Upper lobe of left lung (tissue), 4 donors: ENCODE data around the gene SERPINB2.

Source experiments
- CTCF ChIP-seq, 6 experiments: fragments of 450-650 bp in 4 of 6; fragments of 200-600 bp in 2 of 6; sonication (generic) in 2 of 6; IDR thresholded peaks; one replicate each; pipeline ENCODE4 v1.5.1; 2016 to 2019; ENCODE audit warnings: antibody characterized with exemption in 6 of 6
- EP300 ChIP-seq, 4 donors: sonication (generic); formaldehyde crosslinking; IDR thresholded peaks; one replicate each; pipeline ENCODE4 v1.5.1; 2017; ENCODE audit warnings: antibody characterized with exemption in 4 of 4, control low read depth in 2 of 4
- POLR2A ChIP-seq, 4 donors: fragments of 450-650 bp; IDR thresholded peaks; one replicate each; pipeline ENCODE4 v1.5.1; 2016 to 2017; ENCODE audit warnings: antibody characterized with exemption in 4 of 4, mild to moderate bottlenecking in 2 of 4

- TF ChIP-seq EP300 (IDR thresholded peaks at IDR 0.05): no peak
- TF ChIP-seq POLR2A (IDR thresholded peaks at IDR 0.05): no peak
- no peak for TF ChIP-seq CTCF (IDR thresholded peaks at IDR 0.05)
Measured at GRCh38 chr18:63899206-63899605, 11.7 kb downstream of the SERPINB2 start.
